HG03280 (cell line): ENCODE results near the gene VSIG10L.

Source experiments
- ATAC-seq: cut with Tn5 transposase; IDR thresholded peaks from one replicate; pipeline ENCODE4 v1.9.1; 2021; ENCODE audit warnings: mild to moderate bottlenecking, moderate library complexity; ENCODE audit not compliant: unreplicated experiment

VSIG10L gene

GRCh38 chr19:51341976-51342580 lies at the start of gene VSIG10L:
Gene VSIG10L, minus strand, starts transcription at chr19:51342139. Its CDS starts 15 bp downstream, at chr19:51342124.
- ATAC-seq, result no peak

- ATAC-seq, result no peak
Observed at GRCh38 chr19:51391073-51391611, 49.2 kb upstream of the VSIG10L start.

- no peak for ATAC-seq
Observed at GRCh38 chr19:51389143-51389542, 47.2 kb upstream of the VSIG10L start.

GRCh38 chr19:51387924-51388389 lies 46.0 kb upstream of the VSIG10L start, which contains the start of gene LIM2:
Gene LIM2, minus strand, starts transcription at chr19:51387974. Its CDS starts 531 bp downstream, at chr19:51387443.
- no peak for ATAC-seq

GRCh38 chr19:51386882-51387520 lies 45.1 kb upstream of the VSIG10L start:
- no peak for ATAC-seq

- no peak for ATAC-seq
Observed at GRCh38 chr19:51382004-51382403, 40.1 kb upstream of the VSIG10L start.

- no peak for ATAC-seq
Observed at GRCh38 chr19:51380379-51380778, 38.4 kb upstream of the VSIG10L start.

- ATAC-seq, result no peak
Observed at GRCh38 chr19:51377422-51377821, 35.5 kb upstream of the VSIG10L start.

- ATAC-seq, result no peak
Observed at GRCh38 chr19:51375504-51376221, 33.7 kb upstream of the VSIG10L start.

- no peak for ATAC-seq
Observed at GRCh38 chr19:51372649-51373504, 30.9 kb upstream of the VSIG10L start, which contains the start of gene NKG7. Gene NKG7, minus strand, starts transcription at chr19:51372654. Its CDS starts 119 bp downstream, at chr19:51372535.

- no peak for ATAC-seq
Observed at GRCh38 chr19:51372021-51372648, 30.2 kb upstream of the VSIG10L start.

GRCh38 chr19:51371186-51371690 lies 29.3 kb upstream of the VSIG10L start:
- ATAC-seq, result no peak

- ATAC-seq, result no peak
Observed at GRCh38 chr19:51370230-51370629, 28.3 kb upstream of the VSIG10L start.

GRCh38 chr19:51368366-51369282 lies 26.7 kb upstream of the VSIG10L start, which contains the start of gene CLDND2:
Gene CLDND2, minus strand, starts transcription at chr19:51369003. Its CDS starts 426 bp downstream, at chr19:51368577.
- ATAC-seq, result no peak

- ATAC-seq, result peak; percentile 78
Observed at GRCh38 chr19:51367565-51368365, 25.8 kb upstream of the VSIG10L start.

- no peak for ATAC-seq
Observed at GRCh38 chr19:51367255-51367564, 25.3 kb upstream of the VSIG10L start.

GRCh38 chr19:51366389-51367254 lies 24.7 kb upstream of the VSIG10L start:
- ATAC-seq, result peak; percentile 52
